ENCODE results near the gene BCKDK. TPM values are rescaled to one million over a fixed set of nuclear protein-coding genes. Genes with fewer than 3 reads are reported as not detected.

The BCKDK gene
- total and polyA plus RNA-seq, 2 of the 13 experiments (the other 11 are each of a cell fraction or from before 2014, with no cell fraction given) = 24.9 to 42.6 TPM

GRCh38 chr16:31105677-31106213 lies 2.4 kb upstream of the BCKDK start (continued):
- TF ChIP-seq BCLAF1 (IDR thresholded peaks at IDR 0.05) = no peak
- TF ChIP-seq SMAD3 (CRISPR knock-in tag; IDR thresholded peaks at IDR 0.05) = peak; percentile 97
- peak; percentile 96 for TF ChIP-seq BCL6 (CRISPR knock-in tag; IDR thresholded peaks at IDR 0.05)
- no peak for TF ChIP-seq PHB2 (IDR thresholded peaks at IDR 0.05; ENCODE audit: partially characterized antibody)
- TF ChIP-seq ISX (CRISPR knock-in tag; conservative IDR thresholded peaks at IDR 0.05) = peak; percentile 93; the same call in 1 of the 2 replicates
- TF ChIP-seq TBX2 (CRISPR knock-in tag; IDR thresholded peaks at IDR 0.05; ENCODE audit: borderline replicate concordance) = peak; percentile 96
- peak; percentile 93 for TF ChIP-seq REPIN1 (CRISPR knock-in tag; IDR thresholded peaks at IDR 0.05; ENCODE audit: borderline replicate concordance, low read depth)
- TF ChIP-seq GTF3A (CRISPR knock-in tag; conservative IDR thresholded peaks at IDR 0.05) = 0 out of 2 replicates have a peak, but pooled peaks have one; percentile 36
- TF ChIP-seq ZZZ3 (CRISPR knock-in tag; IDR thresholded peaks at IDR 0.05; ENCODE audit: borderline replicate concordance) = peak; percentile 86
- peak; percentile 96 for TF ChIP-seq EEA1 (CRISPR knock-in tag; IDR thresholded peaks at IDR 0.05; ENCODE audit: borderline replicate concordance)
- no peak for TF ChIP-seq ELF4 (CRISPR knock-in tag; IDR thresholded peaks at IDR 0.05; ENCODE audit: borderline replicate concordance)
- TF ChIP-seq ZKSCAN5 (CRISPR knock-in tag; IDR thresholded peaks at IDR 0.05) = peak; percentile 81; the same call in 1 of the 2 replicates
- TF ChIP-seq ZNF549 (CRISPR knock-in tag; IDR thresholded peaks at IDR 0.05) = peak; percentile 85; the same call in 1 of the 2 replicates
- peak; percentile 98 for TF ChIP-seq ZNF414 (CRISPR knock-in tag; IDR thresholded peaks at IDR 0.05)
- TF ChIP-seq ZNF280D (CRISPR knock-in tag; IDR thresholded peaks at IDR 0.05) = peak; percentile 96
- TF ChIP-seq NFIC (IDR thresholded peaks at IDR 0.05; ENCODE audit: low read length) = peak; percentile 58; the same call in 1 of the 2 replicates
- peak; percentile 79 for TF ChIP-seq PHF8 (CRISPR knock-in tag; IDR thresholded peaks at IDR 0.05)
- no peak for TF ChIP-seq SRSF4 (IDR thresholded peaks at IDR 0.05; ENCODE audit: low read depth, low read length, poor library complexity, severe bottlenecking)
- TF ChIP-seq PREB (CRISPR knock-in tag; IDR thresholded peaks at IDR 0.05) = no peak
- peak; percentile 95 for TF ChIP-seq RFXAP (CRISPR knock-in tag; IDR thresholded peaks at IDR 0.05; ENCODE audit: borderline replicate concordance)
- TF ChIP-seq ZUFSP (CRISPR knock-in tag; IDR thresholded peaks at IDR 0.05; ENCODE audit: borderline replicate concordance) = no peak
